GM12801 (cell line): ENCODE results near the gene ETV6.

ENCODE experiments used
- CTCF ChIP-seq: IDR thresholded peaks from one replicate; pipeline ENCODE4 v1.5.1; 2011; ENCODE audit warnings: control low read depth; ENCODE audit not compliant: insufficient read length; ENCODE audit errors: extremely low read depth

The ETV6 gene

GRCh38 chr12:11787437-11787836, 138.0 kb downstream of the ETV6 start:
- no peak for TF ChIP-seq CTCF

GRCh38 chr12:11787933-11788849, 138.7 kb downstream of the ETV6 start:
- no peak for TF ChIP-seq CTCF

- TF ChIP-seq CTCF: no peak
These were observed 144.6 kb downstream of the ETV6 start for GRCh38 chr12:11793921-11794710.

- TF ChIP-seq CTCF: no peak
These were observed 145.3 kb downstream of the ETV6 start for GRCh38 chr12:11794751-11795150.

GRCh38 chr12:11795192-11795912, 145.9 kb downstream of the ETV6 start:
- no peak for TF ChIP-seq CTCF

- no peak for TF ChIP-seq CTCF
These were observed 146.5 kb downstream of the ETV6 start for GRCh38 chr12:11795913-11796459.
